HEK293T (cell line): ENCODE data around the gene DNAH12.

ENCODE experiments used
- ARNT ChIP-seq: fragments of 450-650 bp; IDR thresholded peaks from 2 replicates; pipeline ENCODE4 v1.6.1; 2017; ENCODE audit warnings: mild to moderate bottlenecking
- BHLHE40 ChIP-seq: fragments of 450-650 bp; IDR thresholded peaks from 2 replicates; pipeline ENCODE4 v1.6.1; 2016; ENCODE audit warnings: mild to moderate bottlenecking, moderate library complexity, borderline replicate concordance
- FOXA1 ChIP-seq: fragments of 450-650 bp; IDR thresholded peaks from 2 replicates; pipeline ENCODE4 v1.6.1; 2016; ENCODE audit warnings: mild to moderate bottlenecking
- FOXM1 ChIP-seq: fragments of 450-650 bp; IDR thresholded peaks from 2 replicates; pipeline ENCODE4 v1.6.1; 2017; ENCODE audit warnings: mild to moderate bottlenecking, borderline replicate concordance
- HDGF ChIP-seq: fragments of 450-650 bp; IDR thresholded peaks from 2 replicates; pipeline ENCODE4 v1.6.1; 2017; ENCODE audit warnings: antibody characterized with exemption, borderline replicate concordance
- L3MBTL2 ChIP-seq: fragments of 450-650 bp; conservative IDR thresholded peaks from 2 replicates; pipeline ENCODE4 v1.6.1; 2016; ENCODE audit warnings: mild to moderate bottlenecking
- LEF1 ChIP-seq: fragments of 450-650 bp; IDR thresholded peaks from 2 replicates; pipeline ENCODE4 v1.6.1; 2017; ENCODE audit warnings: mild to moderate bottlenecking, borderline replicate concordance
- NFRKB ChIP-seq: fragments of 450-650 bp; IDR thresholded peaks from 2 replicates; pipeline ENCODE4 v1.6.1; 2016; ENCODE audit warnings: mild to moderate bottlenecking, moderate library complexity
- SP1 ChIP-seq: fragments of 450-650 bp; IDR thresholded peaks from 2 replicates; pipeline ENCODE4 v1.6.1; 2017
- SUZ12 ChIP-seq: fragments of 450-650 bp; IDR thresholded peaks from 2 replicates; pipeline ENCODE4 v1.6.1; 2016; ENCODE audit warnings: mild to moderate bottlenecking
- TARDBP ChIP-seq: fragments of 450-650 bp; IDR thresholded peaks from 2 replicates; pipeline ENCODE4 v1.6.1; 2016
- ZNF384 ChIP-seq: fragments of 450-650 bp; IDR thresholded peaks from 2 replicates; pipeline ENCODE4 v1.6.1; 2016
- TF ChIP-seq, protein P1 (sequence below): fragments of 450-650 bp; IDR thresholded peaks from 2 replicates; pipeline ENCODE4 v1.6.1; 2016

DNA sequence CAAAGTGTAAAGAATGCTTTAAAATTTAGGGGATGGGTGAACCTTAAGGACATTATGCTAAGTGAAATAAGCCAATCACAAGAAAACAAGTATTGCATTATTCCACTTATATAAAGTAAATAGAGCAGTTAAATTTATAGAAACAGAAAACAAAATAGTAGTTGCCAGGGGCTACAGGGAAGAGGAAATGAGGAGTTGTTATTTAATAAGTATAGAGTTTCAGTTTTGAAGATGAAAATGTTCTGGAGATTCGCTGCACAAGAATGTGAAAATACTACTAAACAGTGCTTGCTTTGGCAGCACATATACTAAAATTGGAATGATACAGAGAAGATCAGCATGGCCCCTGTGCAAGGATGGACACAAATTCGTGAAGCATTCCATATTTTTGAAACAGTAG lies 32.0 kb downstream of the DNAH12 start:
- TF ChIP-seq, protein P1, sequence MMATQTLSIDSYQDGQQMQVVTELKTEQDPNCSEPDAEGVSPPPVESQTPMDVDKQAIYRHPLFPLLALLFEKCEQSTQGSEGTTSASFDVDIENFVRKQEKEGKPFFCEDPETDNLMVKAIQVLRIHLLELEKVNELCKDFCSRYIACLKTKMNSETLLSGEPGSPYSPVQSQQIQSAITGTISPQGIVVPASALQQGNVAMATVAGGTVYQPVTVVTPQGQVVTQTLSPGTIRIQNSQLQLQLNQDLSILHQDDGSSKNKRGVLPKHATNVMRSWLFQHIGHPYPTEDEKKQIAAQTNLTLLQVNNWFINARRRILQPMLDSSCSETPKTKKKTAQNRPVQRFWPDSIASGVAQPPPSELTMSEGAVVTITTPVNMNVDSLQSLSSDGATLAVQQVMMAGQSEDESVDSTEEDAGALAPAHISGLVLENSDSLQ: no peak
- TF ChIP-seq FOXA1: no peak
- TF ChIP-seq NFRKB: no peak
- no peak for TF ChIP-seq ZNF384
- TF ChIP-seq SP1: no peak
- no peak for TF ChIP-seq ARNT
- TF ChIP-seq FOXM1: no peak
- TF ChIP-seq TARDBP: no peak
- TF ChIP-seq HDGF: no peak
- TF ChIP-seq BHLHE40: no peak
- no peak for TF ChIP-seq LEF1
- no peak for TF ChIP-seq SUZ12
- TF ChIP-seq L3MBTL2: no peak
